H1 (cell line): ENCODE measurements around the gene ZSCAN21. TPM values are rescaled to one million over a fixed set of nuclear protein-coding genes. Genes with fewer than 3 reads are reported as not detected.

Experiments
- ATF3 ChIP-seq: IDR thresholded peaks from 2 replicates; pipeline ENCODE4 v1.6.1; 2011; ENCODE audit warnings: low read depth, mild to moderate bottlenecking, low read length; ENCODE audit not compliant: insufficient read depth
- CHD7 ChIP-seq: fragments of 300-600 bp; sonication (generic); IDR thresholded peaks from 2 replicates; pipeline ENCODE4 v1.7.1; 2012; ENCODE audit warnings: low read length, moderate library complexity, mild to moderate bottlenecking, inconsistent platforms; ENCODE audit not compliant: insufficient replicate concordance
- CREB1 ChIP-seq: IDR thresholded peaks from 2 replicates; pipeline ENCODE4 v1.6.1; 2012; ENCODE audit warnings: inconsistent platforms
- CTCF ChIP-seq, 3 experiments: IDR thresholded peaks; 1 replicate in 2 of 3; 2 replicates in 1 of 3; pipeline versions ENCODE4 v1.5.1 to v1.6.1; 2011; ENCODE audit warnings: low read length in 3 of 3, mild to moderate bottlenecking in 3 of 3, inconsistent platforms in 2 of 3, low read depth in 1 of 3, moderate library complexity in 1 of 3; ENCODE audit not compliant: insufficient read depth in 1 of 3; ENCODE audit errors: control extremely low read depth in 1 of 3
- GABPA ChIP-seq: IDR thresholded peaks from 2 replicates; pipeline ENCODE4 v1.6.1; 2011; ENCODE audit warnings: mild to moderate bottlenecking, low read length, moderate library complexity, borderline replicate concordance; ENCODE audit not compliant: insufficient read depth
- JUN ChIP-seq: IDR thresholded peaks from 2 replicates; pipeline ENCODE4 v1.6.1; 2011; ENCODE audit warnings: low read depth, mild to moderate bottlenecking, improper control_type of control experiment, low read length
- NRF1 ChIP-seq: IDR thresholded peaks from 2 replicates; pipeline ENCODE4 v1.6.1; 2011; ENCODE audit warnings: mild to moderate bottlenecking, low read depth, low read length, improper control_type of control experiment
- polyA plus RNA-seq, 7 experiments: library from polyadenylated mRNA; depleted of rRNA in 3 of 7; stranded (reverse) in 5 of 7; unstranded in 2 of 7; fragments of >200 nt in 5 of 7; fragments of 200-250 nt in 2 of 7; gene quantifications; 1 replicate in 5 of 7; 2 replicates in 1 of 7; 4 replicates in 1 of 7; pipeline versions ENCODE4 v1.2.1 to v1.2.3, GENCODE V29; 2011 to 2013; ENCODE audit warnings: missing spikeins in 2 of 7, mixed read lengths in 2 of 7
- total RNA-seq: library from RNA; stranded (reverse); fragmentation: NEBNext Ultra II Directional; extraction: Animal tissue kit (Norgen Biotek cat#: 25700); gene quantifications from 2 replicates; pipeline ENCODE4 v1.2.1, GENCODE V29; 2021

The ZSCAN21 gene
- total and polyA plus RNA-seq, 2 of the 8 experiments (the other 6 are each of a cell fraction or from before 2014, with no cell fraction given), result 15.4 to 26.1 TPM

DNA sequence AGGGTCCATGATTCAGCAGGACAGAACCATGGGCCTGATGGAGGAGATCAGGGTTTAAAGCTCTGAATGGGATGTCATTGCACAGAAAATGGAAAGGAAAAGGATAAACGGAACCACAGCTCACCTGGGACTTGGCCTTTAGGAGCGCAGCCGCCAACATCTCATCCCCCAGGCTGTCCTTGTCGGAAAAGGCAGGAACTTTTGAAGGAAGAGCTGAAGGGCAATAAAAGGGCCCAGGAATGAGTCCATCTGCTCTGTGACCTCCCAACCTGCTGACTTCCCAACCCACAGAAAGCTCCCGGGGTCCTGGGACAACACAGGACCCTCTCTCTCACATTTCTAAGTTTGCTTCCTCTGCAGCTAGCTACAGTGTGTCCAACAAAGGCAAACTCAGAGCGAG is 25.8 kb downstream of the ZSCAN21 start (continued):
- no peak for TF ChIP-seq GABPA
- TF ChIP-seq JUN, result no peak
- no peak for TF ChIP-seq NRF1
- TF ChIP-seq CTCF (IDR thresholded peaks at IDR 0.05; ENCODE audit: control extremely low read depth in 1 of 3, insufficient read depth in 1 of 3, low read depth in 1 of 3, low read length in 3 of 3), result no peak
- TF ChIP-seq ATF3, result no peak
- TF ChIP-seq CHD7, result no peak
- no peak for TF ChIP-seq CREB1
